ENCODE data around the gene HAND2. TPM values are rescaled to one million over a fixed set of nuclear protein-coding genes. Genes with fewer than 3 reads are reported as not detected.

Gene HAND2
- total RNA-seq, 1 donor = 1.8 TPM

DNA sequence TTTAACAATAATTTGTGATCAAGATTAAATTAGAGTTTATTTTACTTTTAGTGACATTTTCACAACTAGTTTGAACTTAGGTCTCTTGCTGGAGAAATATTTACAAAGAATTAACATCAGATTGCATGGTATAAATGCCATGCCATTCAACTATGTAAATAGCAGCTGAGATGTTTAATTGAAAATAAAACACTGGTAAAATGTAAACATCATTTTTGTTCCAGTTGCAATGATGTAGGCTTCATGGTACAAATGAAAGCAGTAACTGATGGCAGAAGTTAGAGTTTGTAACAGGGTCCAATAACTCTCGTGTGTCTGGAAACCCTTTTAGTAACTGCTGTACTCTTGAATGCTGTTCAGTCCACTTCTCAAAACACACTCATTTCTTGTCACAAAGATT, 43.7 kb upstream of the HAND2 start:
- no peaks in the 10 kb centered on the region for H3K36me3 ChIP-seq (ENCODE audit: insufficient read depth, low read length)
- no peaks in the 10 kb centered on the region for H3K79me2 ChIP-seq (ENCODE audit: insufficient read depth, low read length)
- no peak overlapping the region for H3K4me2 ChIP-seq (ENCODE audit: insufficient read depth, low read length)
- no peak overlapping the region for H2AFZ ChIP-seq (ENCODE audit: low read length)
- H4K20me1 ChIP-seq (ENCODE audit: insufficient read depth, low read length) = no peaks in the 10 kb centered on the region
- no peak for DNase-seq (ENCODE audit: insufficient read length, low spot score, missing footprints)
- TF ChIP-seq, protein P1, sequence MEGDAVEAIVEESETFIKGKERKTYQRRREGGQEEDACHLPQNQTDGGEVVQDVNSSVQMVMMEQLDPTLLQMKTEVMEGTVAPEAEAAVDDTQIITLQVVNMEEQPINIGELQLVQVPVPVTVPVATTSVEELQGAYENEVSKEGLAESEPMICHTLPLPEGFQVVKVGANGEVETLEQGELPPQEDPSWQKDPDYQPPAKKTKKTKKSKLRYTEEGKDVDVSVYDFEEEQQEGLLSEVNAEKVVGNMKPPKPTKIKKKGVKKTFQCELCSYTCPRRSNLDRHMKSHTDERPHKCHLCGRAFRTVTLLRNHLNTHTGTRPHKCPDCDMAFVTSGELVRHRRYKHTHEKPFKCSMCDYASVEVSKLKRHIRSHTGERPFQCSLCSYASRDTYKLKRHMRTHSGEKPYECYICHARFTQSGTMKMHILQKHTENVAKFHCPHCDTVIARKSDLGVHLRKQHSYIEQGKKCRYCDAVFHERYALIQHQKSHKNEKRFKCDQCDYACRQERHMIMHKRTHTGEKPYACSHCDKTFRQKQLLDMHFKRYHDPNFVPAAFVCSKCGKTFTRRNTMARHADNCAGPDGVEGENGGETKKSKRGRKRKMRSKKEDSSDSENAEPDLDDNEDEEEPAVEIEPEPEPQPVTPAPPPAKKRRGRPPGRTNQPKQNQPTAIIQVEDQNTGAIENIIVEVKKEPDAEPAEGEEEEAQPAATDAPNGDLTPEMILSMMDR (IDR thresholded peaks at IDR 0.05; ENCODE audit: extremely low read depth, low read depth, low read length) = no peak
- no peaks in the 10 kb centered on the region for H3K9me3 ChIP-seq (ENCODE audit: low read depth, low read length)
- no peaks in the 10 kb centered on the region for H3K27me3 ChIP-seq (ENCODE audit: insufficient read depth, low read length)
- H3K4me3 ChIP-seq (ENCODE audit: insufficient read depth, low read length) = no peak overlapping the region
- H3K4me1 ChIP-seq (ENCODE audit: insufficient read depth, low read length) = no peaks in the 10 kb centered on the region
- H3K27ac ChIP-seq (ENCODE audit: low read depth, low read length) = no peak overlapping the region

DNA sequence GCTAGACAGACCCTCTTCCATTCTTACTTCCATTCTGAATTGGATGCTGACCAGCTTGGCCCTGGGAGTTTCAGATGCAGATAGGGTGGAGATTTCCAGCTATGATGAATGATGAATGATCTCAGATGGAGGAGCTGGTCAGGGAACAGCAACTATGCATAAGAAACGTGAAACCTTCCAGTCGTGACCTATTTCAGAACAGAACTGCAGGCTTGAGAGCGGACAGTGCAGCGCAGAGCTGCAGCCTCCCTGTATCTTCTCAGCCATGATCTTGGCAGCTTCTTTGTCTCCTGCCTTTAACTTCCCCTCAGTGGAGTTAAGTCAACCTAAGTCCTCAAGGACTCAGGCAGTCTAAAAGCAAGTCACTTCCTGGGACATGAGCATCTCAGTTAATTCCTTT, 43.3 kb upstream of the HAND2 start:
- no peaks in the 10 kb centered on the region for H3K79me2 ChIP-seq (ENCODE audit: insufficient read depth, low read length)
- no peaks in the 10 kb centered on the region for H3K36me3 ChIP-seq (ENCODE audit: insufficient read depth, low read length)
- no peak overlapping the region for H3K4me2 ChIP-seq (ENCODE audit: insufficient read depth, low read length)
- no peak overlapping the region for H2AFZ ChIP-seq (ENCODE audit: low read length)
- DNase-seq (ENCODE audit: insufficient read length, low spot score, missing footprints) = no peak
- no peaks in the 10 kb centered on the region for H3K27me3 ChIP-seq (ENCODE audit: insufficient read depth, low read length)
- no peaks in the 10 kb centered on the region for H3K9me3 ChIP-seq (ENCODE audit: low read depth, low read length)
- H3K4me3 ChIP-seq (ENCODE audit: insufficient read depth, low read length) = no peak overlapping the region
- TF ChIP-seq, protein P1 (IDR thresholded peaks at IDR 0.05; ENCODE audit: extremely low read depth, low read depth, low read length) = no peak
- no peaks in the 10 kb centered on the region for H3K4me1 ChIP-seq (ENCODE audit: insufficient read depth, low read length)
- H4K20me1 ChIP-seq (ENCODE audit: insufficient read depth, low read length) = no peaks in the 10 kb centered on the region
- H3K27ac ChIP-seq (ENCODE audit: low read depth, low read length) = no peak overlapping the region

DNA sequence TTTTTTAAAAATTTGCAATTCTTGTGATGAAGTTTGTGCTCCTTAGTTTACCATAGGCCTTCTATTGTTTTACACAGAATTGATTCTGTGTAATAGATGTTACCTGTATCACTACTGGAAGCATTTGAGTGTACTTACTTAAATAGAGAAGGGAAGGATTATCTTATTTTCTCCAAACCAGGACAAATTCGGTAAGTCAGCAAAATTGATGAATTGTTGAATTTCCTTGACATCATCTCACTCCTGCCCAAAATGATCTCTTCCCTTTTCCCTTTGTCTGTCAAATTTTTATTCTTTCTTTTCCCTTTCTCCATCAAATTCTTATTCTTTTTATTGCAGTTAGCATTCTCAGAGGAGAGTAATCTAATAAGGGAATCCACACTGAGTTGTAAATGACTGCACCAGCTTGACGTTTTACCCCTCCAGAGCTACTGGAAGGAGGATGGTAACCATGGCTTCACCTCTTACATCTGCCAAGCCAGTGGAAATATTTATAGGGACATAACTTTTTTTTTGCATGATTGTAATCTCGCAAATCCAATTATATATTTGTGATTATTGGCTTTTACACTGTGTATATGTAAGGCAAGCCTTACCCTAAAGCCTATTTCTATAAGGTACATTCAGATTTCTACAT, 42.6 kb upstream of the HAND2 start:
- TF ChIP-seq, protein P1 (IDR thresholded peaks at IDR 0.05; ENCODE audit: extremely low read depth, low read depth, low read length) = no peak
- Histone ChIP-seq H3K9me3 (ENCODE audit: low read depth, low read length) (no peaks in the 10 kb centered on the region), H3K27ac (ENCODE audit: low read depth, low read length) (no peak overlapping the region), H3K79me2 (ENCODE audit: insufficient read depth, low read length) (no peaks in the 10 kb centered on the region), H2AFZ (ENCODE audit: low read length) (no peak overlapping the region), H4K20me1 (ENCODE audit: insufficient read depth, low read length) (no peaks in the 10 kb centered on the region), H3K4me1 (ENCODE audit: insufficient read depth, low read length) (no peaks in the 10 kb centered on the region), H3K36me3 (ENCODE audit: insufficient read depth, low read length) (no peaks in the 10 kb centered on the region), H3K4me2 (ENCODE audit: insufficient read depth, low read length) (no peak overlapping the region), H3K4me3 (ENCODE audit: insufficient read depth, low read length) (no peak overlapping the region), H3K27me3 (ENCODE audit: insufficient read depth, low read length) (no peaks in the 10 kb centered on the region)
- DNase-seq (ENCODE audit: insufficient read length, low spot score, missing footprints) = no peak

DNA sequence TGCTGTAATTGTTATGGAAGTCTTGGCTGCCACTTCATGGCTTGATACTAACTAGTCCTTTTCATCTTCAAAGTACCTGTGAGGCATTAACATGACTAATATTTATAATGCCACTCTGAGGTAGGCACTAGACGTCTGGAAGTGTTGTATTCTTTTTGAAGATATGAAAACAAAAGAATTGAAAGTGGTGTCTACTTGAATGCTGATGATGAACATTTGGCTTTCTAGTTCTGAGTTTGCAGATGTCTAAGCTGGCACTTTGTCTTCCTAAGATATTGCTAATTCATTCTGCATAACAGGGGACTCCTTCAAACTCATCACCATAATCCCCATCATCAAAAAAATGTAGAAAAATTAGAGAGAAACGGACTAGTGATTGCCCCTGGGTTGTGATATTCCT, 41.6 kb upstream of the HAND2 start:
- TF ChIP-seq, protein P1 (IDR thresholded peaks at IDR 0.05; ENCODE audit: extremely low read depth, low read depth, low read length) = no peak
- Histone ChIP-seq H3K79me2 (ENCODE audit: insufficient read depth, low read length) (no peaks in the 10 kb centered on the region), H3K36me3 (ENCODE audit: insufficient read depth, low read length) (no peaks in the 10 kb centered on the region), H3K27me3 (ENCODE audit: insufficient read depth, low read length) (no peaks in the 10 kb centered on the region), H3K27ac (ENCODE audit: low read depth, low read length) (no peak overlapping the region), H3K4me2 (ENCODE audit: insufficient read depth, low read length) (no peak overlapping the region), H3K4me3 (ENCODE audit: insufficient read depth, low read length) (no peak overlapping the region), H4K20me1 (ENCODE audit: insufficient read depth, low read length) (no peaks in the 10 kb centered on the region), H2AFZ (ENCODE audit: low read length) (no peak overlapping the region), H3K9me3 (ENCODE audit: low read depth, low read length) (no peaks in the 10 kb centered on the region), H3K4me1 (ENCODE audit: insufficient read depth, low read length) (no peaks in the 10 kb centered on the region)
- DNase-seq (ENCODE audit: insufficient read length, low spot score, missing footprints) = no peak
